H1 (cell line): ENCODE measurements around the gene MEF2D.
A peak's percentile ranks its signal among the peaks of the same experiment; 100 is the strongest.

Source experiments
- CREB1 ChIP-seq: IDR thresholded peaks from 2 replicates; pipeline ENCODE4 v1.6.1; 2012; ENCODE audit warnings: inconsistent platforms
- EZH2 ChIP-seq: fragments of 200-600 bp; sonication (generic); IDR thresholded peaks from 2 replicates; pipeline ENCODE4 v1.7.1; 2012; ENCODE audit warnings: low read depth, mild to moderate bottlenecking, moderate library complexity, low read length, inconsistent platforms; ENCODE audit not compliant: severe bottlenecking
- FOSL1 ChIP-seq: IDR thresholded peaks from 2 replicates; pipeline ENCODE4 v1.6.1; 2011; ENCODE audit warnings: mild to moderate bottlenecking, low read depth, low read length, moderate library complexity; ENCODE audit not compliant: insufficient read depth
- RFX5 ChIP-seq: IDR thresholded peaks from 2 replicates; pipeline ENCODE4 v1.6.1; 2011; ENCODE audit warnings: low read depth, low read length, improper control_type of control experiment, borderline replicate concordance
- TF ChIP-seq, protein P1 (sequence below), 3 experiments: IDR thresholded peaks; 1 replicate in 2 of 3; 2 replicates in 1 of 3; pipeline versions ENCODE4 v1.5.1 to v1.6.1; 2011; ENCODE audit warnings: low read length in 3 of 3, mild to moderate bottlenecking in 3 of 3, inconsistent platforms in 2 of 3, low read depth in 1 of 3, moderate library complexity in 1 of 3; ENCODE audit not compliant: insufficient read depth in 1 of 3; ENCODE audit errors: control extremely low read depth in 1 of 3

GRCh38 chr1:156445789-156446263 is 54.7 kb downstream of the MEF2D start:
- TF ChIP-seq RFX5: no peak
- no peak for TF ChIP-seq CREB1
- TF ChIP-seq EZH2: no peak
- no peak for TF ChIP-seq FOSL1
- TF ChIP-seq, protein P1, sequence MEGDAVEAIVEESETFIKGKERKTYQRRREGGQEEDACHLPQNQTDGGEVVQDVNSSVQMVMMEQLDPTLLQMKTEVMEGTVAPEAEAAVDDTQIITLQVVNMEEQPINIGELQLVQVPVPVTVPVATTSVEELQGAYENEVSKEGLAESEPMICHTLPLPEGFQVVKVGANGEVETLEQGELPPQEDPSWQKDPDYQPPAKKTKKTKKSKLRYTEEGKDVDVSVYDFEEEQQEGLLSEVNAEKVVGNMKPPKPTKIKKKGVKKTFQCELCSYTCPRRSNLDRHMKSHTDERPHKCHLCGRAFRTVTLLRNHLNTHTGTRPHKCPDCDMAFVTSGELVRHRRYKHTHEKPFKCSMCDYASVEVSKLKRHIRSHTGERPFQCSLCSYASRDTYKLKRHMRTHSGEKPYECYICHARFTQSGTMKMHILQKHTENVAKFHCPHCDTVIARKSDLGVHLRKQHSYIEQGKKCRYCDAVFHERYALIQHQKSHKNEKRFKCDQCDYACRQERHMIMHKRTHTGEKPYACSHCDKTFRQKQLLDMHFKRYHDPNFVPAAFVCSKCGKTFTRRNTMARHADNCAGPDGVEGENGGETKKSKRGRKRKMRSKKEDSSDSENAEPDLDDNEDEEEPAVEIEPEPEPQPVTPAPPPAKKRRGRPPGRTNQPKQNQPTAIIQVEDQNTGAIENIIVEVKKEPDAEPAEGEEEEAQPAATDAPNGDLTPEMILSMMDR (IDR thresholded peaks at IDR 0.05; ENCODE audit: control extremely low read depth in 1 of 3, insufficient read depth in 1 of 3, low read depth in 1 of 3, low read length in 3 of 3): peak; percentile 95 to 98 (median 96)
